ENCODE measurements around the gene COMMD8.
A peak's percentile ranks its signal among the peaks of the same experiment; 100 is the strongest.

Gene COMMD8

GRCh38 chr4:47485047-47485692 is 21.7 kb upstream of the COMMD8 start, which contains the start of gene ATP10D:
Gene ATP10D (plus strand): TSS chr4:47485275. CDS start chr4:47512541, 27,266 bp downstream.
- TF ChIP-seq CTCF (conservative IDR thresholded peaks at IDR 0.05; ENCODE audit: low read length): 0 out of 2 replicates have a peak, but pooled peaks have one; percentile 19
- DNase-seq (ENCODE audit: low read depth): peak; percentile 92
- peak within 1 kb of the TSS; percentile 85 for H3K4me3 ChIP-seq (ENCODE audit: low read length)

- TF ChIP-seq CTCF (conservative IDR thresholded peaks at IDR 0.05; ENCODE audit: low read length): no peak
- DNase-seq (ENCODE audit: low read depth): no peak
Observed at GRCh38 chr4:47484168-47484567, 20.7 kb upstream of the COMMD8 start.

GRCh38 chr4:47483745-47484144 is 20.2 kb upstream of the COMMD8 start:
- DNase-seq (ENCODE audit: low read depth): peak; percentile 41
- H3K4me3 ChIP-seq (ENCODE audit: low read length): no peak overlapping the region
- TF ChIP-seq CTCF (conservative IDR thresholded peaks at IDR 0.05; ENCODE audit: low read length): no peak

More at GRCh38 chr4:47484168-47484567, 20.7 kb upstream of the COMMD8 start:
- H3K4me3 ChIP-seq (ENCODE audit: low read length): no peak overlapping the region

GRCh38 chr4:47482326-47482725 is 18.8 kb upstream of the COMMD8 start:
- no peak overlapping the region for H3K4me3 ChIP-seq (ENCODE audit: low read length)
- DNase-seq (ENCODE audit: low read depth): peak; percentile 42
- no peak for TF ChIP-seq CTCF (conservative IDR thresholded peaks at IDR 0.05; ENCODE audit: low read length)

- no peak for DNase-seq (ENCODE audit: low read depth)
- TF ChIP-seq CTCF (conservative IDR thresholded peaks at IDR 0.05; ENCODE audit: low read length): no peak
- no peak overlapping the region for H3K4me3 ChIP-seq (ENCODE audit: low read length)
Observed at GRCh38 chr4:47478804-47479203, 15.3 kb upstream of the COMMD8 start.

- H3K4me3 ChIP-seq (ENCODE audit: low read length): no peak overlapping the region
- no peak for DNase-seq (ENCODE audit: low read depth)
- no peak for TF ChIP-seq CTCF (conservative IDR thresholded peaks at IDR 0.05; ENCODE audit: low read length)
Observed at GRCh38 chr4:47475411-47475810, 11.9 kb upstream of the COMMD8 start.

- no peak for TF ChIP-seq CTCF (conservative IDR thresholded peaks at IDR 0.05; ENCODE audit: low read length)
- DNase-seq (ENCODE audit: low read depth): no peak
- H3K4me3 ChIP-seq (ENCODE audit: low read length): no peak overlapping the region
Observed at GRCh38 chr4:47474799-47475198, 11.3 kb upstream of the COMMD8 start.

All from AG10803 (cell line).